Measurements from ENCODE around the gene PAQR3.

DNA sequence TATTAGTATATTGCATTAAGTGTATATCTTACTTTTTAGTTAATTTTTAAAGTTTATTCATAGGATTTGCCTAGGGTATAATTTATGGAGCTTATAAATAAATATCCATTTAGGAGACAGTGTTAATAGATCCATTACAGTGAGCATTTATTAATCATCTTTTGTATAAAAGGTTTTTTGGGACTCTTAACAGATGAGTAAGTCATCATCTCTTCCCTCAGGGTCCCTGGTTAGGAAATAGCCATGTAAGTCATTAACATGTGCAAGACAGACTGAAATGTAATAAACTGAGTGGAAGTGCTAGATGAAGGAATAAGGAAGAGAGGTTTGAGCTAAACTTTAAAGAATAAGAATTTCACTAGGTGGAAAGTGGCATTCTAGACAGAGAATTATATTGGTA is 69.2 kb downstream of the PAQR3 start:
- TF ChIP-seq, protein P1, sequence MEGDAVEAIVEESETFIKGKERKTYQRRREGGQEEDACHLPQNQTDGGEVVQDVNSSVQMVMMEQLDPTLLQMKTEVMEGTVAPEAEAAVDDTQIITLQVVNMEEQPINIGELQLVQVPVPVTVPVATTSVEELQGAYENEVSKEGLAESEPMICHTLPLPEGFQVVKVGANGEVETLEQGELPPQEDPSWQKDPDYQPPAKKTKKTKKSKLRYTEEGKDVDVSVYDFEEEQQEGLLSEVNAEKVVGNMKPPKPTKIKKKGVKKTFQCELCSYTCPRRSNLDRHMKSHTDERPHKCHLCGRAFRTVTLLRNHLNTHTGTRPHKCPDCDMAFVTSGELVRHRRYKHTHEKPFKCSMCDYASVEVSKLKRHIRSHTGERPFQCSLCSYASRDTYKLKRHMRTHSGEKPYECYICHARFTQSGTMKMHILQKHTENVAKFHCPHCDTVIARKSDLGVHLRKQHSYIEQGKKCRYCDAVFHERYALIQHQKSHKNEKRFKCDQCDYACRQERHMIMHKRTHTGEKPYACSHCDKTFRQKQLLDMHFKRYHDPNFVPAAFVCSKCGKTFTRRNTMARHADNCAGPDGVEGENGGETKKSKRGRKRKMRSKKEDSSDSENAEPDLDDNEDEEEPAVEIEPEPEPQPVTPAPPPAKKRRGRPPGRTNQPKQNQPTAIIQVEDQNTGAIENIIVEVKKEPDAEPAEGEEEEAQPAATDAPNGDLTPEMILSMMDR (IDR thresholded peaks at IDR 0.05): no peak
- TF ChIP-seq POLR2A (IDR thresholded peaks at IDR 0.05): no peak
